ENCODE data around the gene ABLIM2.

Gene ABLIM2

GRCh38 chr4:8173492-8174242, 15.1 kb upstream of the ABLIM2 start:
- DNase-seq, result no peak

- no peak for DNase-seq
Observed at GRCh38 chr4:8171984-8172924, 13.6 kb upstream of the ABLIM2 start.

DNA sequence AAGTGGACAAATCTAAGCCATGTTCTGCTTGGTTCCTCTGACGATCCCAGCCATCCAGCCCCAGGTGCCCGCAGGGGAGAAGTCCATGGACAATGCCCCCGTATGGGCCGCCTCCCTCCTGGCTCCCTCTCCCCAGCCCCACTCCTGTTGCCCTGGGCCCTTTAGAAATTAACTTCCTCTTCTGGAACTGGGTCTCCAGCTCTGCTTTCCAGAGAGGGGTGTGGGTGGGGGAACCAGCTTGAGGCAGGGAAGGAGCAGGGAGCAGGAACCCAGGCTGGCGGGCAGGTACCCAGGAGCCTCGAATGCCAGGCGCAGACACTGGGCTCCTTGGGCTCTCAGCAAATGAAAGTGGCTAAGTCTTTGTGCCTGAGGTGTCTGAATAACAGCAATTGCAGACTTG, 12.7 kb upstream of the ABLIM2 start:
- no peak for DNase-seq

GRCh38 chr4:8170341-8170740, 11.7 kb upstream of the ABLIM2 start:
- DNase-seq, result no peak

DNA sequence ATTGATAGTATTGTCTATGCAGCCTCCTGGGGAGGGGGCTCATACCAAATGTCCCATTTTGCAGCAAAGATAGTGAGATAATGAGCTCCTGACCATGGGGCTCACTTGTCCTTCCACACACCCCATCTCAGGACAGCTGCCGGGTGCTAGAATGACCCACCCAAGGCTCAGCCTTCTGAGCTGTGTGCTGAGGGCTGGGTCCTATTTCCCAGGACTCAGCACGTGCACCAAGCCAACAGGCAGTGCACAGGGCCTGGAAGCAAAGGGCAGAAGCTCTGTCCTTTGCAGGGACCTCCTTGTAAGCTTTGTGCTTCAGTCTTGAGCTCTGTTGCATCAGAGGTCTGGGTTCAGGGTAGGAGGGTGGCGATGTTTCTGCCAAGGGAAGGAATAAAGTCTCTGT, 11.2 kb upstream of the ABLIM2 start:
- no peak for DNase-seq

- no peak for DNase-seq
Observed at GRCh38 chr4:8168832-8169598, 10.4 kb upstream of the ABLIM2 start.

- no peak for DNase-seq
Observed at GRCh38 chr4:8168232-8168631, 9.6 kb upstream of the ABLIM2 start.

DNA sequence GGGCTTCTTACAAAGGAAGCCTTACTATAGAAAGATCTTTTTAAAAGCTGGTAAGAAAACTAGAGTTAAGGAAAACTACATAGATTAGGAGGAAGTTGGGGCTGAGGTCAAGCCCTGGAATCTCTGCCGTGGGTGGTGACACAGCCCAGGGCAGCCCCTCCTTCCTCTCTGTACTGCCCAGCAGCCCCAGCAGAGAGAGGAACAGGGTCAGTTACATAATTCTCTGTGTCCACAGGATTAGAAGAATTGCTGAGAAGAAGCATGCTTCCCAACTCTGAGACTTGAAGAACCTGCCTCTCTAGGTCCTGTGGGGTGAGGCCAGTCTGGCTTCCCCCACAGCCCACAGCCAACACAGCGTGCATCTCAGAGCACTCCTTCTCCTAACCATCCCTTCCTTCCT, 9.2 kb upstream of the ABLIM2 start:
- no peak for DNase-seq

DNA sequence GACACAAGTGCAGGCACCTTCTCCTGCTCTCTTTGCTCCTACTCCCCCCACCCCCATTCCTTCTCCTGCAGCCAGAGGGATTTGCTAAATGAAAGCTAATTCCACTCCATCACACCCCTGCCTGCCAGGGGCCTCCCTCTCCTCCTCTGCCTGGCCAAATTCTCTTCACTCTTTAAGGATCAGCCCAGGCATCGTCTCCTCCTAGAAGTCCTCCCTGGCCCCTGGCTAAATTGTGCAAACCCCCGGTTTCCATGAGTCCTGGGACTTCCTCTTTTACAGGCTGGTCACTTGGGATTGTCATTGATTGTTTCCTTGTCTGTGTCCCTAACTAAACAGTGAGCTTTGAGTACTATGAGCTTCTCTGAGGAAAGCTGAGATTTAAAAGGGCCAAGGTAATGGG, 8.7 kb upstream of the ABLIM2 start:
- no peak for DNase-seq

DNA sequence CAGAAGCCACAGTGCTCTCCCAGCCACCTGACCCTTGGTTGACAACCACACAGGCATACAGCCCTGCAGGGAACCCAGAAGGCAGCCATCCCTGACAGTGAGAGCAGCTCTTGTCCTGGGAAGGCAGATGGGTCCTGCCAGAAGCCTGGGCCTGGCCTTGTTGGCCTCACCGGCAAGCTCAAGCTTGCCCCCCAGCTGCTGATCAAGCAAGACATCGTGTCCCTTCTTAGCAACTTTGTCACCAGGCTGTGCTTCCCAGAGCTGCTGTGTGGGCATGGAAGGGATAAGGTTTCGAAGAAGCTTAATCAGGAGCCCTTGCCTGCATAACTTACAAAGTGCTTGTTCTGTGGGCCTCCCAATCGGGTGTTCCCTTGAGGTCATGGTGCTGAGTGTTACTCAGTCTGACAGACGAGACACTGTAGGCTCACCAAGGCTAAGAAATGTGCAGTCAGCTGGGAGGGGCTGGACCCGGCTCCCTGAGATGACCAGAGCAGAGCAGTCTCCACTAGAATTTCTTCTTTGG, 6.8 kb upstream of the ABLIM2 start:
- no peak for DNase-seq

GRCh38 chr4:8164687-8165086, 6.1 kb upstream of the ABLIM2 start:
- no peak for DNase-seq

DNA sequence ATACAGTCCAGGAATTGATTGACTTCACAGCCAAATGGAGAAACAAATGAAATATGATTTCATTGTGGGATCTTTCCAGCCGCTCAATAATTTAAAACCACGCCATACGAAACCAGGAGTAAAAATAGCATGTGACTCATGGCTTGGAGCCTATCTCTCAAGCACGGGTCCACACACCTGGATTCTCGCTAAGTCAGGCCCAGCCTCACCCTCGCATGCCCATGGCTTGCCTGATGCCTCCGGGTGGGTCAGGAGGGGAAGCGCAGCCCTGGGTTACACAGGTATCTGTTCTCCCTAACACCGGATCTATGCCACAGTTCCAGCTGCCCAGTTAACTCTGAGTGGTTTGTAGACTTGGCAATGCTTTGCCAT, 5.6 kb upstream of the ABLIM2 start:
- DNase-seq, result no peak

- DNase-seq, result no peak
Observed at GRCh38 chr4:8163436-8164193, 5.0 kb upstream of the ABLIM2 start.

DNA sequence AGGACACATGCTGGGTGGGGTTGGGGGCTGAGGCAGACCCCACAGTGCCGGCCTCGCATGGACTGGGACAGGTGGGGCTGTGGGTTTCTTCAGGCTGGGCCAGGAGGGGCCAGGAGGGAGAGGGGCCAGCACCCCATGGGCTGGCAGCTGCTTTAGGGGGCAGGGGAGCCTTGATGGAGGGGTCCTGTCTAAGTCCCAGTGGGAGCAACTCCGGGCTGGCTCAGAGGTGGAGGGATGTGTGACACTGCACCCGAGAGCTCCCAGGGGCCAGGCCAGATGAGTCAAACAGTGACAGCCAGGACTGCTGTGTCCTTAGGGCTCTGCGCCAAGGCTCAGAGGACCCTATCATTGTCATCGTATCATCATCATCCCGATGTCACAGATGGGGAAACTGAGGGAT, 4.4 kb upstream of the ABLIM2 start:
- no peak for DNase-seq

GRCh38 chr4:8162625-8163024, 4.0 kb upstream of the ABLIM2 start:
- no peak for DNase-seq

GRCh38 chr4:8160572-8160971, 2.0 kb upstream of the ABLIM2 start:
- no peak for DNase-seq

GRCh38 chr4:8160233-8160560, 1.6 kb upstream of the ABLIM2 start:
- DNase-seq, result no peak

DNA sequence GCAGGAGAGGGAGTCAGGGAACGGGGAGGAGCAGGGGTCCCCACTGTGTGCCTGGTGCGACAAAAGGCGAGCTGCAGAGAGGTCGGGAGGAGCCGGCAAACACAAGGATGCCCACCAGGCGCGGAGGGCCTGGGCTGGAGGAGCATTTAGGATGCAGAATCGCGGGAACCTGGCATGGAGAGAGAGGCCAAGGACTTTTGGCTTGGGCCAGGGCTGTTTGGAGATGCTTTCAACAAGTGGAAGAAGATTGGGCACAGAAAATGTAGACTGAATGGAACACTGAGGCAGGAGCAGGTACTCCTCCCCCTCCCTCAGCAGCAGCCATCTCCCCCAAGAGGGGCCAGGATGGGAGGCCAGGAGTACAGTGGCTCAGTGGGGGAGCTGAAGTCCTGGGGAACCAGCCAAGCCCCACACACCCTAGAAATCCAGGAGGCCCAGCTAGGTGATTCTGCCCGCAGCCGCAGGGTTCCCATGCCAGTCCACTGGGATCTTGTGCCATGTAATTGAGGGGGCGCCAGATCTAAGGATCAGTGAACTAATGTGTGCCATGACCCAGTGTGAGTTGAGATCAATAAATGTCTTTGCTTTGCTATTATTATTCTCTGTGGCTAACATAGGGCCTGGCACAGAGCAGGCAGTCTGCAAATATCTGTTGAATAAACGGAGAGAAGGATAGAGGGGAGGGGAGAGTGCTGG, 1.1 kb upstream of the ABLIM2 start:
- DNase-seq, result no peak

DNA sequence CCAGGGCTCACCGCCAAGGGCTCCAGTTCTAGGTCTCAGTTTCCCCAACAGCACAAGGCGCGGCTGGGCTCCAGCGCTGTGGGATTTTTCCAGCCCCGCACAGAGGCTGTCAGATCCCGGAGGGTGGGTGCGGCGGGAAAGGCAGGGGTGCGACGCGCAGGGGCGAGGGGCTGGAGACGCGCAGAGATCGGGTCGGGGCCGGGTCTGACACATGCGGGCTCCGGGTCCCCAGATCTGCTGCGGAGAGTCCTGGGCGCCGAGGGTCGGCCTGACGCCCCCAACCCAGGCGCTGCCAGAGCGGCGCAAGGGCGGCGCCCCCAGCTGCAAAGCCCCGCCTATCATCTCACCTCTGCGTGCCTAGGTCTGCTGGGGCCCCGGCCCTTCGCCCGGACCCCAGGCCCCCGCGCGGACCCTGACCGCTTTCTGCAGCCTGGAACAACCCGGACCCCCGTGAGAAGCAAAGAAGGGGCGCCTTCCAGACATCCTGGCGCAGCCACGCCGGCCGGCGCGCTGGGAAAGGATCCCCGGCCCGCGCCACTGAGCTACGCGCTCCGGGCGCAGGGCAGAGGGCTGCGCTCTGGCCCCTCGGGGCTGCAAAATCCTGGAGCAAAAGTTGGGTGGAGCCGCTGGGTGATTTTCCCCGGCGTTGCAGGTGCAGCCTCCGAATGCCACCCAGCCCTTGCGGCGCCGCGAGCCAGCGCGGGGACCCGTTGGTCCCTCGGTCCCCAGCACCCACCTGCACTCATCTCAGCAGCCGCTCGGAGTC, 486 bp downstream of the ABLIM2 start:
- DNase-seq, result no peak

- DNase-seq, result no peak
Observed at GRCh38 chr4:8157496-8157895, 1.1 kb downstream of the ABLIM2 start.

GRCh38 chr4:8156617-8157016, 2.0 kb downstream of the ABLIM2 start:
- no peak for DNase-seq
